Heart left ventricle (tissue), 16 donors: ENCODE measurements around the gene CDHR5. TPM values are rescaled to one million over a fixed set of nuclear protein-coding genes. Genes with fewer than 3 reads are reported as not detected.

ENCODE experiments used
- ATAC-seq, 4 donors: fragments of 200-7000 bp; cut with Tn5 transposase; one replicate each; pipeline ENCODE4 v1.9.1; 2020 to 2022; ENCODE audit warnings: moderate library complexity in 4 of 4, mild to moderate bottlenecking in 3 of 4, moderate number of reproducible peaks in 1 of 4
- DNase-seq, 5 donors: peaks; one replicate each; pipeline ENCODE4 v3.0.0-alpha.2; 2020
- H3K27ac ChIP-seq, 12 donors: fragments of 200-600 bp; sonication (generic) in 4 of 12; one replicate each; pipeline versions ENCODE4 v1.5.0 to v1.8.0; 2016 to 2022; ENCODE audit warnings: mild to moderate bottlenecking in 2 of 12
- H3K27me3 ChIP-seq, 9 donors: fragments of 200-600 bp; sonication (generic) in 2 of 9; one replicate each; pipeline versions ENCODE4 v1.5.1 to v1.8.0; 2016 to 2022; ENCODE audit warnings: mild to moderate bottlenecking in 3 of 9
- H3K36me3 ChIP-seq, 9 donors: fragments of 200-600 bp; sonication (generic) in 2 of 9; one replicate each; pipeline versions ENCODE4 v1.5.0 to v1.8.0; 2018 to 2022; ENCODE audit warnings: mild to moderate bottlenecking in 2 of 9
- H3K4me1 ChIP-seq, 12 donors: fragments of 200-600 bp; sonication (generic) in 4 of 12; one replicate each; pipeline versions ENCODE4 v1.5.0 to v1.8.0; 2016 to 2022; ENCODE audit warnings: mild to moderate bottlenecking in 3 of 12
- H3K4me3 ChIP-seq, 12 donors: fragments of 200-600 bp; sonication (generic) in 4 of 12; one replicate each; pipeline versions ENCODE4 v1.5.0 to v1.8.0; 2017 to 2022; ENCODE audit warnings: mild to moderate bottlenecking in 9 of 12, moderate library complexity in 4 of 12
- H3K9me3 ChIP-seq, 12 donors: fragments of 200-600 bp; sonication (generic) in 4 of 12; one replicate each; pipeline versions ENCODE4 v1.5.0 to v1.8.0; 2016 to 2022; ENCODE audit warnings: mild to moderate bottlenecking in 1 of 12
- CTCF ChIP-seq, 12 donors: fragments of 200-600 bp; sonication (generic) in 4 of 12; IDR thresholded peaks; one replicate each; pipeline versions ENCODE4 v1.5.0 to v1.8.0; 2018 to 2022; ENCODE audit warnings: antibody characterized with exemption in 12 of 12, mild to moderate bottlenecking in 5 of 12
- POLR2A ChIP-seq, 2 donors: fragments of 450-650 bp; IDR thresholded peaks; one replicate each; pipeline ENCODE4 v1.6.1; 2017; ENCODE audit warnings: antibody characterized with exemption in 2 of 2, mild to moderate bottlenecking in 2 of 2, moderate library complexity in 2 of 2
- WGBS, 4 donors: extraction: QIAGEN DNeasy Blood & Tissue Kit in 2 of 4; methylation state at CpG; one replicate each; pipeline versions ENCODE4 v1.1.5 to v1.1.7; 2013 to 2018; 5-methylcytosine and 5-hydroxymethylcytosine counted together
- intact Hi-C, 10 donors: fragments of 100-400 bp; cut with DNase I; formaldehyde crosslinking; loops; one replicate each; pipeline versions ENCODE4 v1.11.1 to v1.14.2; 2022
- polyA plus RNA-seq, 2 donors: library from polyadenylated mRNA; stranded (reverse); fragments of 200-250 nt; gene quantifications; one replicate each; pipeline ENCODE4 v1.2.3, GENCODE V29; 2013
- total RNA-seq, 9 donors: library from RNA; depleted of rRNA in 2 of 9; stranded (reverse); fragments of >200 nt in 2 of 9; fragmentation: NEBNext Ultra II Directional in 3 of 9; extraction: Animal tissue kit (Norgen Biotek cat#: 25700) in 3 of 9; gene quantifications; one replicate each; pipeline versions ENCODE4 v1.1.0 to v1.2.4, GENCODE V29; 2016 to 2023
- donor health status: ischemic (EF 13 %, LVEDD 7.1; RV severe dilation, severe dysfunction).
- donor health status: healthy with polysubstance abuse.
- donor health status: DM: no; HTN: yes; CAD: no.
- donor health status: DM: no; HTN: no; CAD: no.
- donor health status: ischemic (EF 25% LVEDD 6.9; RV normal size, moderate dysfunction).
- donor health status: ischemic (EF 25% LVEDD 5.7; RV mildly dilated, moderate dysfunction).
- donor health status: healthy.
- donor health status: DM: yes; HTN: yes; CAD: no.
- donor health status: ischemic (EF 35%, LVEDD 5.7; RV mildly dilated, moderate dysfunction).
- donor health status: nonischemic (EF 11% LVEDD 7.7; RV severe dilation, severe dysfunction).
- donor health status: DM: yes; HTN: yes; CAD: no.
- donor health status: PGD.
- donor health status: ischemic (EF 29% LVEDD 5.4; RV normal size, mild dysfunction).
- donor health status: nonischemic (EF 23%, LVEDD 6.1; RV moderate dilation, normal function).

CDHR5 gene
- total and polyA plus RNA-seq, 11 donors: 0.07 TPM; not detected in 10

GRCh38 chr11:637593-638521 is 13.1 kb upstream of the CDHR5 start:
- Histone ChIP-seq H3K9me3 (no peaks in the 10 kb centered on the region), H3K36me3 (peaks cover 0 to 5% (median 0%) of the 10 kb centered on the region in 9 donors), H3K27ac (no peak overlapping the region), H3K27me3 (peaks cover 19 to 50% (median 33%) of the 10 kb centered on the region in 9 donors), H3K4me3 (peak overlapping the region in 7 of 12 donors; percentile 18 to 44 (median 38)), H3K4me1 (peaks cover 0 to 39% (median 11%) of the 10 kb centered on the region in 12 donors)
- ATAC-seq (no peak), DNase-seq (no peak)
- TF ChIP-seq CTCF (IDR thresholded peaks at IDR 0.05) (no peak), POLR2A (IDR thresholded peaks at IDR 0.05) (no peak)
- intact Hi-C loops: no loop called here
- WGBS, 4 donors: 20 to 33% (median 25%) methylated on average over 46 to 55 of the region's 55 CpGs

GRCh38 chr11:637333-637592 is 12.5 kb upstream of the CDHR5 start:
- Histone ChIP-seq H3K4me3 (peak overlapping the region in 8 of 12 donors; percentile 18 to 44 (median 35)), H3K36me3 (peaks cover 0 to 5% (median 0%) of the 10 kb centered on the region in 9 donors), H3K4me1 (peaks cover 0 to 39% (median 11%) of the 10 kb centered on the region in 12 donors), H3K27ac (no peak overlapping the region), H3K27me3 (peaks cover 19 to 50% (median 33%) of the 10 kb centered on the region in 9 donors), H3K9me3 (no peaks in the 10 kb centered on the region)
- no peak for TF ChIP-seq CTCF (IDR thresholded peaks at IDR 0.05)
- no peak for TF ChIP-seq POLR2A (IDR thresholded peaks at IDR 0.05)
- WGBS, 4 donors: 2 to 5% (median 3%) methylated on average over 15 to 34 of the region's 34 CpGs
- DNase-seq (no peak), ATAC-seq (no peak)
- intact Hi-C loops: no loop called here

GRCh38 chr11:636511-637332 is 12.0 kb upstream of the CDHR5 start, which contains the start of gene DRD4:
DRD4 (plus strand) TSS chr11:637269; CDS start chr11:637305, 36 bp downstream.
- WGBS, 4 donors: 6 to 14% (median 12%) methylated on average over 30 to 100 of the region's 100 CpGs
- ATAC-seq (peak in 2 of 4 donors; percentile 54 to 68), DNase-seq (no peak)
- Histone ChIP-seq H3K36me3 (peaks cover 0 to 3% (median 0%) of the 10 kb centered on the region in 9 donors), H3K27ac (no peak within 1 kb of the TSS), H3K4me1 (peaks cover 0 to 39% (median 11%) of the 10 kb centered on the region in 12 donors), H3K4me3 (peak within 1 kb of the TSS in 8 of 12 donors; percentile 18 to 44 (median 35)), H3K27me3 (peaks cover 19 to 50% (median 33%) of the 10 kb centered on the region in 9 donors), H3K9me3 (no peaks in the 10 kb centered on the region)
- intact Hi-C loops: no loop called here
- TF ChIP-seq POLR2A (IDR thresholded peaks at IDR 0.05): no peak
- TF ChIP-seq CTCF (IDR thresholded peaks at IDR 0.05): no peak
